H1 (cell line): Measurements from ENCODE around the gene TUBGCP2. TPM values are rescaled to one million over a fixed set of nuclear protein-coding genes. Genes with fewer than 3 reads are reported as not detected.

Source experiments
- CTCF ChIA-PET: fragments of 300-600 bp; sonication (Branson Sonifier 250); formaldehyde crosslinking; loops from one replicate; lab custom pipeline; 2021; ENCODE audit not compliant: partially characterized antibody; lab: Charles Lee
- POLR2A ChIA-PET: fragments of 300-600 bp; sonication (Branson Sonifier 250); formaldehyde crosslinking; loops from one replicate; lab custom pipeline; 2021; ENCODE audit warnings: inconsistent platforms; ENCODE audit not compliant: partially characterized antibody; lab: Charles Lee
- DNase-seq, 2 experiments: peaks; one replicate each; pipeline versions ENCODE4 v3.0.0 to v3.0.0-alpha.2; 2010 to 2022; ENCODE audit warnings: low spot score in 2 of 2, low read depth in 1 of 2, mixed read lengths in 1 of 2
- FAIRE-seq: peaks from 2 replicates; lab custom pipeline; 2011; peaks lifted over from hg19 to GRCh38; lab: Jason Lieb, UNC
- H2AFZ ChIP-seq: 2 replicates; pipeline ENCODE4 v1.8.1; 2012; ENCODE audit warnings: low read length, inconsistent platforms
- H2AK5ac ChIP-seq: 2 replicates; pipeline ENCODE4 v1.6.1; 2013; ENCODE audit warnings: low read depth, low read length
- H2BK120ac ChIP-seq: replicated peaks from 2 replicates; pipeline ENCODE3; 2013; ENCODE audit warnings: low read depth, low read length, inconsistent platforms
- H2BK12ac ChIP-seq: 2 replicates; pipeline ENCODE4 v1.6.1; 2013; ENCODE audit warnings: low read depth, low read length
- H2BK15ac ChIP-seq: 2 replicates; pipeline ENCODE4 v1.6.1; 2013; ENCODE audit warnings: low read length
- H2BK20ac ChIP-seq: 2 replicates; pipeline ENCODE4 v1.6.1; 2013; ENCODE audit warnings: low read length
- H2BK5ac ChIP-seq: 2 replicates; pipeline ENCODE4 v1.6.1; 2013; ENCODE audit warnings: low read depth, low read length
- H3K14ac ChIP-seq: 2 replicates; pipeline ENCODE4 v1.6.1; 2013; ENCODE audit warnings: inconsistent platforms; ENCODE audit not compliant: insufficient read length
- H3K18ac ChIP-seq: 2 replicates; pipeline ENCODE4 v1.6.1; 2013; ENCODE audit warnings: low read length; ENCODE audit errors: extremely low read depth
- H3K23ac ChIP-seq: 2 replicates; pipeline ENCODE4 v1.6.1; 2013; ENCODE audit warnings: inconsistent platforms; ENCODE audit not compliant: insufficient read length
- H3K23me2 ChIP-seq: 2 replicates; pipeline ENCODE4 v1.6.1; 2013; ENCODE audit warnings: low read depth, low read length
- H3K27ac ChIP-seq: 2 replicates; pipeline ENCODE4 v1.6.1; 2011; ENCODE audit warnings: low read depth, low read length, inconsistent platforms
- H3K27me3 ChIP-seq, 4 experiments: replicated peaks in 1 of 4; 1 replicate in 1 of 4; 2 replicates in 3 of 4; pipeline versions ENCODE4 v1.6.1 to v1.8.1; 2011 to 2013; ENCODE audit warnings: low read length in 3 of 4, mild to moderate bottlenecking in 3 of 4, inconsistent platforms in 2 of 4, mixed read lengths in 2 of 4, moderate library complexity in 1 of 4; ENCODE audit not compliant: control insufficient read depth in 3 of 4, insufficient read depth in 3 of 4; ENCODE audit errors: extremely low read depth in 1 of 4
- H3K36me3 ChIP-seq, 4 experiments: 2 replicates each; pipeline versions ENCODE4 v1.6.1 to v1.8.1; 2011 to 2013; ENCODE audit warnings: mild to moderate bottlenecking in 4 of 4, low read length in 3 of 4, moderate library complexity in 2 of 4, control low read depth in 1 of 4, inconsistent platforms in 1 of 4; ENCODE audit not compliant: insufficient read depth in 4 of 4, control insufficient read depth in 2 of 4
- H3K4ac ChIP-seq: replicated peaks from 2 replicates; pipeline ENCODE3; 2013; ENCODE audit warnings: low read length, low read depth, mixed read lengths, inconsistent platforms; ENCODE audit not compliant: insufficient read length
- H3K4me1 ChIP-seq, 4 experiments: replicated peaks in 1 of 4; 1 replicate in 1 of 4; 2 replicates in 3 of 4; pipeline versions ENCODE4 v1.6.1 to v1.8.1; 2011 to 2013; ENCODE audit warnings: low read length in 3 of 4, inconsistent platforms in 2 of 4, mixed read lengths in 1 of 4; ENCODE audit not compliant: insufficient read depth in 4 of 4, control insufficient read depth in 3 of 4
- H3K4me2 ChIP-seq, 2 experiments: 2 replicates each; pipeline versions ENCODE4 v1.6.1 to v1.8.1; 2011 to 2013; ENCODE audit warnings: low read depth in 2 of 2, low read length in 2 of 2, control low read depth in 1 of 2, inconsistent platforms in 1 of 2, mild to moderate bottlenecking in 1 of 2; ENCODE audit not compliant: insufficient read depth in 1 of 2
- H3K4me3 ChIP-seq, 4 experiments: fragments of 200-600, 300-600 bp in 1 of 4; sonication (generic), shearing (Covaris generic), sonication (Bioruptor Twin) in 1 of 4; 2 replicates each; pipeline versions ENCODE4 v1.5.1 to v1.8.1; 2011 to 2016; ENCODE audit warnings: low read length in 4 of 4, low read depth in 3 of 4, control low read depth in 2 of 4, inconsistent platforms in 2 of 4, mild to moderate bottlenecking in 2 of 4, mixed read lengths in 1 of 4, moderate library complexity in 1 of 4; ENCODE audit not compliant: insufficient read depth in 2 of 4; ENCODE audit errors: extremely low read depth in 1 of 4
- H3K56ac ChIP-seq: replicated peaks from 2 replicates; pipeline ENCODE3; 2013; ENCODE audit warnings: low read depth, mild to moderate bottlenecking, mixed read lengths, low read length, inconsistent platforms; ENCODE audit not compliant: insufficient read length
- H3K79me1 ChIP-seq: 2 replicates; pipeline ENCODE4 v1.6.1; 2013; ENCODE audit warnings: low read depth, low read length, control low read depth
- H3K79me2 ChIP-seq, 2 experiments: 2 replicates each; pipeline versions ENCODE4 v1.6.1 to v1.8.1; 2012 to 2013; ENCODE audit warnings: low read length in 2 of 2, mild to moderate bottlenecking in 2 of 2, inconsistent platforms in 1 of 2; ENCODE audit not compliant: insufficient read depth in 2 of 2, control insufficient read depth in 1 of 2
- H3K9ac ChIP-seq, 4 experiments: replicated peaks in 1 of 4; 1 replicate in 1 of 4; 2 replicates in 3 of 4; pipeline versions ENCODE4 v1.6.1 to v1.8.1; 2011 to 2013; ENCODE audit warnings: low read depth in 3 of 4, low read length in 3 of 4, control low read depth in 2 of 4, mild to moderate bottlenecking in 2 of 4, moderate library complexity in 2 of 4, inconsistent platforms in 1 of 4; ENCODE audit errors: extremely low read depth in 1 of 4
- H3K9me3 ChIP-seq, 2 experiments: 2 replicates each; pipeline versions ENCODE4 v1.6.1 to v1.8.1; 2012 to 2013; ENCODE audit warnings: mild to moderate bottlenecking in 2 of 2, moderate library complexity in 2 of 2, control low read depth in 1 of 2, inconsistent platforms in 1 of 2, low read depth in 1 of 2, low read length in 1 of 2, mixed read lengths in 1 of 2; ENCODE audit not compliant: insufficient read depth in 2 of 2
- H4K20me1 ChIP-seq, 2 experiments: replicated peaks in 1 of 2; 2 replicates each; pipeline versions ENCODE3 to v1.8.1; 2011 to 2013; ENCODE audit warnings: inconsistent platforms in 2 of 2, low read length in 2 of 2, mild to moderate bottlenecking in 1 of 2; ENCODE audit not compliant: insufficient read depth in 2 of 2, control insufficient read depth in 1 of 2
- H4K5ac ChIP-seq: 2 replicates; pipeline ENCODE4 v1.6.1; 2013; ENCODE audit warnings: low read length, low read depth, mixed read lengths, inconsistent platforms; ENCODE audit not compliant: insufficient read length
- H4K8ac ChIP-seq: 2 replicates; pipeline ENCODE4 v1.8.0; 2013; ENCODE audit warnings: mild to moderate bottlenecking, moderate library complexity, low read length, inconsistent platforms; ENCODE audit not compliant: insufficient read depth; ENCODE audit errors: extremely low read depth
- H4K91ac ChIP-seq: replicated peaks from 2 replicates; pipeline ENCODE3; 2013; ENCODE audit warnings: low read length, mixed read lengths, inconsistent platforms; ENCODE audit not compliant: insufficient read length
- CREB1 ChIP-seq: IDR thresholded peaks from 2 replicates; pipeline ENCODE4 v1.6.1; 2012; ENCODE audit warnings: inconsistent platforms
- E2F6 ChIP-seq: IDR thresholded peaks from 2 replicates; pipeline ENCODE4 v1.6.1; 2012; ENCODE audit warnings: inconsistent platforms
- EZH2 ChIP-seq: fragments of 200-600 bp; sonication (generic); IDR thresholded peaks from 2 replicates; pipeline ENCODE4 v1.7.1; 2012; ENCODE audit warnings: low read depth, mild to moderate bottlenecking, moderate library complexity, low read length, inconsistent platforms; ENCODE audit not compliant: severe bottlenecking
- KDM4A ChIP-seq: IDR thresholded peaks from one replicate; pipeline ENCODE4 v1.7.1; 2012; ENCODE audit warnings: low read depth, mild to moderate bottlenecking, moderate library complexity, low read length, inconsistent platforms; ENCODE audit not compliant: severe bottlenecking
- POLR2AphosphoS5 ChIP-seq: IDR thresholded peaks from 2 replicates; pipeline ENCODE4 v1.6.1; 2011; ENCODE audit warnings: low read depth, low read length
- RBBP5 ChIP-seq: IDR thresholded peaks from 2 replicates; pipeline ENCODE4 v1.7.1; 2012; ENCODE audit warnings: low read depth, mild to moderate bottlenecking, inconsistent platforms, low read length, moderate library complexity, borderline replicate concordance
- SUZ12 ChIP-seq: fragments of 200-600 bp; sonication (generic); IDR thresholded peaks from 2 replicates; pipeline ENCODE4 v1.6.1; 2012; ENCODE audit warnings: mild to moderate bottlenecking, inconsistent platforms, low read length, moderate library complexity, mixed read lengths
- WGBS, 2 experiments: shearing (Covaris generic) in 1 of 2; methylation state at CpG; one replicate each; pipeline versions ENCODE4 v1.1.6 to v1.1.7; 2013 to 2015; ENCODE audit warnings: low lambda C conversion rate in 2 of 2, mixed read lengths in 2 of 2, inconsistent platforms in 1 of 2, low coverage in 1 of 2, missing lambda C conversion rate in 1 of 2; ENCODE audit not compliant: insufficient replicate concordance in 2 of 2, insufficient coverage in 1 of 2, insufficient read length in 1 of 2; ENCODE audit errors: extremely low coverage in 1 of 2, missing lambda C conversion rate in 1 of 2; 5-methylcytosine and 5-hydroxymethylcytosine counted together
- polyA plus RNA-seq, 7 experiments: library from polyadenylated mRNA; depleted of rRNA in 3 of 7; stranded (reverse) in 5 of 7; unstranded in 2 of 7; fragments of >200 nt in 5 of 7; fragments of 200-250 nt in 2 of 7; gene quantifications; 1 replicate in 5 of 7; 2 replicates in 1 of 7; 4 replicates in 1 of 7; pipeline versions ENCODE4 v1.2.1 to v1.2.3, GENCODE V29; 2011 to 2013; ENCODE audit warnings: missing spikeins in 2 of 7, mixed read lengths in 2 of 7
- total RNA-seq: library from RNA; stranded (reverse); fragmentation: NEBNext Ultra II Directional; extraction: Animal tissue kit (Norgen Biotek cat#: 25700); gene quantifications from 2 replicates; pipeline ENCODE4 v1.2.1, GENCODE V29; 2021
- TF ChIP-seq, protein P1 (sequence below): IDR thresholded peaks from 2 replicates; pipeline ENCODE4 v1.6.1; 2012; ENCODE audit warnings: inconsistent platforms

The TUBGCP2 gene
- total and polyA plus RNA-seq, 2 of the 8 experiments (the other 6 are each of a cell fraction or from before 2014, with no cell fraction given) = 34.9 to 51.9 TPM

- peaks cover 0 to 7% (median 3%) of the 10 kb centered on the region in 4 experiments; a peak in 3 of 8 replicates for H3K36me3 ChIP-seq
- H3K27me3 ChIP-seq = peaks cover 22 to 39% (median 36%) of the 10 kb centered on the region in 4 experiments
- peak overlapping the region; percentile 20 to 63 (median 38); a peak in 6 of 8 replicates for H3K4me3 ChIP-seq
- FAIRE-seq (no peak), DNase-seq (no peak)
- H3K14ac ChIP-seq = no peak overlapping the region
- no peak overlapping the region for H4K91ac ChIP-seq
- 1% methylated on average over 33 of the region's 122 CpGs; no CpG with 5 or more reads in 1 of the 2 experiments for WGBS, 2 experiments
- no peak overlapping the region for H2BK12ac ChIP-seq
- TF ChIP-seq POLR2AphosphoS5 = no peak
- TF ChIP-seq, protein P1, sequence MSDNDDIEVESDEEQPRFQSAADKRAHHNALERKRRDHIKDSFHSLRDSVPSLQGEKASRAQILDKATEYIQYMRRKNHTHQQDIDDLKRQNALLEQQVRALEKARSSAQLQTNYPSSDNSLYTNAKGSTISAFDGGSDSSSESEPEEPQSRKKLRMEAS = peak; percentile 97
- TF ChIP-seq EZH2 = peak; percentile 46
- TF ChIP-seq SUZ12 = peak; percentile 43
- TF ChIP-seq KDM4A = peak; percentile 86
- TF ChIP-seq RBBP5 = 0 out of 2 replicates have a peak, but pooled peaks have one; percentile 33
- no peak for TF ChIP-seq CREB1
- peak; percentile 87 for TF ChIP-seq E2F6
- H2BK120ac ChIP-seq = no peak overlapping the region
- H2AK5ac ChIP-seq = no peak overlapping the region
- H4K5ac ChIP-seq = no peak overlapping the region
- H3K4me2 ChIP-seq = peak overlapping the region; percentile 69 to 91
- no peak overlapping the region for H3K56ac ChIP-seq
- no peaks in the 10 kb centered on the region for H4K20me1 ChIP-seq
- peaks cover 0 to 28% (median 12%) of the 10 kb centered on the region in 4 experiments; a peak in 6 of 7 replicates for H3K4me1 ChIP-seq
- no peaks in the 10 kb centered on the region for H3K79me2 ChIP-seq
- no peak overlapping the region for H3K27ac ChIP-seq
- no peaks in the 10 kb centered on the region; the same call in 1 of the 2 replicates for H3K79me1 ChIP-seq
- H2BK20ac ChIP-seq = no peak overlapping the region
- H4K8ac ChIP-seq = peak overlapping the region; percentile 35; the same call in 1 of the 2 replicates
- CTCF ChIA-PET = interaction anchor here (0.9 kb wide), 1 partner anchor 88 kb away, joined by 3 read pairs; no protein-coding TSS in a partner anchor
- H3K4ac ChIP-seq = no peak overlapping the region
- no peak overlapping the region for H2BK15ac ChIP-seq
- H3K23ac ChIP-seq = no peak overlapping the region
- no peak overlapping the region; the same call in 1 of the 2 replicates for H3K18ac ChIP-seq
- H2AFZ ChIP-seq = no peak overlapping the region
- H3K9me3 ChIP-seq = peaks cover 0 to 8% of the 10 kb centered on the region in 2 experiments; a peak in 1 of 4 replicates
- H3K23me2 ChIP-seq = peaks cover 10% of the 10 kb centered on the region; the same call in 1 of the 2 replicates
- POLR2A ChIA-PET = interaction anchor here (1.0 kb wide), 1 partner anchor 79 kb away, joined by 3 read pairs; no protein-coding TSS in a partner anchor
- H2BK5ac ChIP-seq = no peak overlapping the region
- no peak overlapping the region for H3K9ac ChIP-seq
Observed at GRCh38 chr10:133230387-133231195, 78.1 kb downstream of the TUBGCP2 start.
